GM06990 (cell line): ENCODE measurements around the gene KIZ.

ENCODE experiments used
- DNase-seq: peaks from one replicate; pipeline ENCODE4 v3.0.0-alpha.2; 2011; ENCODE audit not compliant: insufficient read length; ENCODE audit errors: extremely low read depth
- H3K27me3 ChIP-seq: replicated peaks from 2 replicates; pipeline ENCODE4 v1.6.0; 2011; ENCODE audit warnings: low read length; ENCODE audit not compliant: control insufficient read depth, insufficient read depth
- H3K36me3 ChIP-seq: 2 replicates; pipeline ENCODE4 v1.5.1; 2011; ENCODE audit warnings: low read length; ENCODE audit not compliant: control insufficient read depth, insufficient read depth
- H3K4me3 ChIP-seq: replicated peaks from 2 replicates; pipeline ENCODE4 v1.5.1; 2011; ENCODE audit warnings: low read depth, mild to moderate bottlenecking, control low read depth, low read length
- TF ChIP-seq, protein P1 (sequence below): IDR thresholded peaks from 2 replicates; pipeline ENCODE4 v1.5.1; 2011; ENCODE audit warnings: low read length, control low read depth, mild to moderate bottlenecking, inconsistent platforms; ENCODE audit not compliant: insufficient read depth, poor library complexity, severe bottlenecking

The KIZ gene

DNA sequence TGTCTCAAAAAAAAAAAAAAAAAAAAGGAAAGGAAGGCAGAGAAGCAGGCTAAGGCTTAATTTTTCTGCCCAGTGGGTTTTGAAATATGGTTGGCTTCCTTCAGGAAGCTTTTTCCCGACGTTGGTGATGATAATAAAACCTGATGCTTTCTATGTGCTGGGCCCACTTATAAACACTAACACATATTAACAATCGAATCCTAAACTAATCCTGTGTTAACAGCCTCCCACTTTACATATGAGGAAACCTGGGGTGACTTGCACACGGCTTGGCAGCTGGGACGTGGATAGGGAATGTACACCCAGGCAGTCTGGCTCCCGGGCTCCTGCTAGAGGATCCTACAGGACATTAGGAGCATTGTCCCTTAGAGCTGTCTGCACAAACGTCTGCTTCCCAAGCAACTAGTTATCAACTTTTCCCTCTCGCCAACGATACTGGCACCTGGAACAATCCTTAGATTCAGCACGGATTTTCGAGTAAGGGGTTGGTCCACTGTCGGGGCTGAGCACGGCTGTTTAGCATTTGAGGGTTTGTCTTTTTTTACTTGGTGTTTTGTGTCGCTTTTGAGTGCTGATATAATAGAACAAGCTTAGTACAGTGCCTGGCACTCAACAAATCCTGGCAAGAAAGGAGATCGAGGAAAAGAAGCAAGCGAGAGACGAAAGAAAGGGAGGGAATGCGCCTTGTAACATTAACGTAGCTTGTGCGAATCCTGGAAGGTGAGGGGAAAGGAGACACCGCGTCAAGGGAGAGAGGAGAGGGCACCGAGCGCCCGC lies 622 bp upstream of the KIZ start:
- TF ChIP-seq, protein P1, sequence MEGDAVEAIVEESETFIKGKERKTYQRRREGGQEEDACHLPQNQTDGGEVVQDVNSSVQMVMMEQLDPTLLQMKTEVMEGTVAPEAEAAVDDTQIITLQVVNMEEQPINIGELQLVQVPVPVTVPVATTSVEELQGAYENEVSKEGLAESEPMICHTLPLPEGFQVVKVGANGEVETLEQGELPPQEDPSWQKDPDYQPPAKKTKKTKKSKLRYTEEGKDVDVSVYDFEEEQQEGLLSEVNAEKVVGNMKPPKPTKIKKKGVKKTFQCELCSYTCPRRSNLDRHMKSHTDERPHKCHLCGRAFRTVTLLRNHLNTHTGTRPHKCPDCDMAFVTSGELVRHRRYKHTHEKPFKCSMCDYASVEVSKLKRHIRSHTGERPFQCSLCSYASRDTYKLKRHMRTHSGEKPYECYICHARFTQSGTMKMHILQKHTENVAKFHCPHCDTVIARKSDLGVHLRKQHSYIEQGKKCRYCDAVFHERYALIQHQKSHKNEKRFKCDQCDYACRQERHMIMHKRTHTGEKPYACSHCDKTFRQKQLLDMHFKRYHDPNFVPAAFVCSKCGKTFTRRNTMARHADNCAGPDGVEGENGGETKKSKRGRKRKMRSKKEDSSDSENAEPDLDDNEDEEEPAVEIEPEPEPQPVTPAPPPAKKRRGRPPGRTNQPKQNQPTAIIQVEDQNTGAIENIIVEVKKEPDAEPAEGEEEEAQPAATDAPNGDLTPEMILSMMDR, result no peak
- Histone ChIP-seq H3K4me3 (peak overlapping the region; percentile 90), H3K27me3 (no peaks in the 10 kb centered on the region), H3K36me3 (no peaks in the 10 kb centered on the region)
- no peak for DNase-seq

DNA sequence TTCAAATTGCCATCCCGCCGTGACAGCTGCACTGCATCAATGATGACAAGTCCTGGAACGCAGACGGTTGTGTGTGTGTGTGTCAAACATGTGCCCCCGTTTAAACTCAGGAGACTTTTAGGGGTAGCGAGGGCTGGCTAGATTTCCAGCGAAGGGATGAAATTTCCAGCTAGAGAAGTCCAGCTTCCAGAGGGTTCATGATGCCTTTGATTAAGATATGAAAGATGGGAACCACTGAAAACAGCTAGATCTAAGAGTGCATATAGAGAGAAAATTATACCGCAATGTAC lies 644 bp downstream of the KIZ start:
- Histone ChIP-seq H3K27me3 (no peaks in the 10 kb centered on the region), H3K36me3 (no peaks in the 10 kb centered on the region), H3K4me3 (peak overlapping the region; percentile 90)
- no peak for DNase-seq
- TF ChIP-seq, protein P1, result no peak

DNA sequence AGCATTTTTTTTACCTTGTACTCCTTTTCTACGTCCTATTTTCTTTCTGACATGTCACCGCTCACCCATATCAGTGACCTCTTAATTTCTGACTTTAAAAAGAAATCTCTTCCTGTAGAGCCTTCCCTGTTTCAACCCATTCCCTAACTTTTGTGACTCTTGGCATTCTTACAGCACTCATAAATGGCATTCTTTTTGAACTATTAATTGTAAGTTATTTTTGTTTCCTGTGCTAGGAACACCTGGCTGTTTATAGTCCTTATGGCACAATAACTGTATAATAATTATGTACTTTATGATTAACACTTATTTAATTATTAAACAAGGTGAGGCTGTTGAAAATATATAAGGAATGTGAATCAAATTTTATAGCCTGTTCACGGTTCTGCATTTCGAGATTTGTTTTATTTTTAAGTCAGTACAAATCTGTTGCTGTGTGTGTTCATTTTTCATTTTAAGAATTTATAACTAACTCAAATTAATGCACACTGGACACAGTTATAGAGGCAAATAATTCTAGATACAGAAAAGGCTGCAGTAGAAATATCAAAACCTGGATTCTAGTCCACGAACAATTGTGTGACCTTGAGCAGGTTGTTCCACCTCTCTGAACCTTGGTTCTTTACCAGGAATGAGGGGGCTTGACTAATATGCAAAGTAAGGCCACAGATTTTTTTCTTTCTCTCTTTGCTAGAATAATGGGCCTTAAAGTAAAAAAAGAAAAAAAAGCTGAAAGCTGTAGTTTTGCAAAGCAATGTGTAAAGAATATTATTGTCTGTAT lies 1.5 kb downstream of the KIZ start:
- DNase-seq, result no peak
- no peaks in the 10 kb centered on the region for H3K36me3 ChIP-seq
- H3K27me3 ChIP-seq, result no peaks in the 10 kb centered on the region
- H3K4me3 ChIP-seq, result no peak overlapping the region
- TF ChIP-seq, protein P1, result no peak

DNA sequence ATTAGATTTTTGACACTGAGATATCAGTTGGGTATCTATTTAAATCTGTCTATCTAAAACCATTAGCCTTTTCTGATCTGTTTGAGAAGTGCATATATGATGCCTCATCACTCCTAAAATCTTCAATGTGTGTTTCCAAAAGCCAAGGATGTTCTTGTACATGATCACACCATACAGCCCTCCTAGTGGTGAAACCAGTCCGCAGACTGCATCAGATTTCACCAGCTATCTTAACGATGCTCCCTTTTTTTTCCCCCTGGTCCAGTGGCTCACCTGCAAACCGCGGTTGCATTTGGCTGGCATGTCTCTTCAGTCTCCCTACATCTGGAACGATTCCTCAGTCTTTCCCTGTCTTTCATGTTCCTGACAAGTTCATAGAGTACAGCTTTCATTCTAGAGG lies 4.0 kb downstream of the KIZ start:
- Histone ChIP-seq H3K27me3 (no peaks in the 10 kb centered on the region), H3K36me3 (no peaks in the 10 kb centered on the region), H3K4me3 (no peak overlapping the region)
- no peak for DNase-seq
- TF ChIP-seq, protein P1, result no peak

DNA sequence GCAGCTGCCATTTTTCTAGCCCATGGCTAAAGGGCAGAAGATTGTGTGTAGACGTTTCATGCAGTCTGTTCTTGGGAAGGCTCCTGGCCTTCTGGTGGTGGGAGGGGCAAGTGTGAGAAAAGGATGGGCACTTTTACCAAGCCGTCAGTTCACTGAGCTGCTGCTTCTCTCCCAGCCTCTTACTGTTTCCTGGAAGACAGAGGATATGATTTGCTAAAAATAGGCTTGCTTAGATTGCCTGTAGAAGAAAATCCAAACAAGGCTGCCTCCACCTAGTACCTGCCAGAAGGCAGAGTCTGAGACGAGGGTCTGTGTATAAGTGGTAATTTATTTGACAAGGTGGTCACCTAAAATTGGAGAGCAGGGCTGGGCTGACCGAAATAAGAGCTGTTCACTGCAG lies 7.5 kb downstream of the KIZ start:
- TF ChIP-seq, protein P1, result no peak
- no peaks in the 10 kb centered on the region for H3K27me3 ChIP-seq
- no peak for DNase-seq
- H3K36me3 ChIP-seq, result no peaks in the 10 kb centered on the region
- no peak overlapping the region for H3K4me3 ChIP-seq
